Cardiac fibroblast (primary cell): ENCODE measurements around the gene IRF2BPL.

ENCODE experiments used
- DNase-seq, 2 donors: peaks; one replicate each; pipeline versions ENCODE4 v3.0.0 to v3.0.0-alpha.2; 2010; ENCODE audit warnings: low read depth in 2 of 2
- H3K4me3 ChIP-seq, 2 donors: replicated peaks in 1 of 2; 1 replicate in 1 of 2; 2 replicates in 1 of 2; pipeline ENCODE4 v1.5.1; 2011; ENCODE audit warnings: low read depth in 2 of 2, low read length in 2 of 2, mild to moderate bottlenecking in 2 of 2, moderate library complexity in 1 of 2
- CTCF ChIP-seq: IDR thresholded peaks from one replicate; pipeline ENCODE4 v1.5.1; 2011; ENCODE audit warnings: low read depth, mild to moderate bottlenecking, low read length, inconsistent platforms

The IRF2BPL gene

GRCh38 chr14:77036484-77037214 lies 8.1 kb upstream of the IRF2BPL start:
- TF ChIP-seq CTCF: no peak
- no peak overlapping the region for H3K4me3 ChIP-seq
- peak in 1 of 2 donors; percentile 16 for DNase-seq

DNA sequence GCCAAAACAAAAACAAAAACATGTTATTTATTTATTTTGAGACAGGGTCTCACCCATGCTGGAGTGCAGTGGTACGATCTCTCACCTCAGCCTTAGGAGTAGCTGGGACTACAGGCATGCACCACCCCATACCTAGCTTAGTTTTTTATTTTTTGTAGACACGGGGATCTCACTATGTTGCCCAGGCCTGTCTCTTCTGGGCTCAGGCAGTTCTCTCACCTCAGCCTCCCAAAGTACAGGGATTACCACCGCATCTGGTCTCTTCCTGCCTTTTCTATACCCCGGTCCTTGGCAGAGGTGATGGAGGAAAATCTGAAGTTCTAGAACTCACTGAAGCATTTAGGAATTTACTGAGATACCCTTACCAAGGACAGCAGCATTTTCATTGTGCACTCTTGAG lies 6.8 kb upstream of the IRF2BPL start:
- no peak for TF ChIP-seq CTCF
- H3K4me3 ChIP-seq: no peak overlapping the region
- no peak for DNase-seq

DNA sequence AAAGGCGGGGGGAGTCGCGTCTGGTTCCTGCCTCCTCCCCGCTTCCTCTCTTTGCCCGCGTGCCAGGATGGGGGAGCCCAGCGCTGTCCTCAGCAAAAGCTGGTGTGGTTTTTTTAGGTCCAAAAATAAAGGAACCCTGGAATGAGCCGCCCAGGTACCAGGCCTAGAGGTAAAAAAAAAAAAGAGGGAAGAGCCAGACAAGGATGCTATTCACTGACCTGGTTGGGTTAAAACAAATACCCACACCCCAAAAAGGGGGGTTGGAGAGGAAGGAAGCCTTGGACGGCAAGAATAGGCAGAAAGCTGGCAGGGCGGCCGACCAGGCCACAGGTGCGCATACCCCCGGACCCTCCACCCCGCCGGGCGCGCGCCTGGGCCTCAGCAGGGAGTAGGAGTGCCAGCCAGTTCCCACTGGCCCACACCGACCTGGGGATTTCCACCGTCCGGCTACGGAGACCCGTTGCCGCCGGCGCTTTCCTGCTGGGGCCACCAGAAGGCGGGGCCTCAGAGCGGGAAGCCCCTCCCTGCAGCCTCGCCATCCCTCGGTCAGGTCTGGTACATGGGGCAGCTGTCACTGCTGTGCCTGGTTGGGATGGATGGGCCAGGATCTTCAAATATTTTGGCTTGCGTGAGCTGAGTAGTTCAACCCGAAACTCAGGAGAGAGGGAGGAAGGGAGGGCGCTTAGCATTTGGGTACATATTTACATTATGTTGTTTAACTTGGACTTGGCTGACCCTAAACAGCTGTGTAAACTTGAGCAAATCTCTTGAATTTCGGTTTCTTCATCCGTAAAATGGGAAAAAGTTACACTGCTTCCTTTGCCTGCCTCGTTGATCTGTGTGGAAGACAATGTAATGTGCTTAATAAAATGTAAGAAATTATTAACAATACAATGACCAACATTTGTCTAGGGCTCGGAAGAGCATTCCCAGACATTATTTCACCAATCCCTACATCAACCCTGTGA lies 5.4 kb upstream of the IRF2BPL start:
- DNase-seq: peak; percentile 90 to 93
- H3K4me3 ChIP-seq: peak overlapping the region; percentile 55 to 62
- no peak for TF ChIP-seq CTCF

DNA sequence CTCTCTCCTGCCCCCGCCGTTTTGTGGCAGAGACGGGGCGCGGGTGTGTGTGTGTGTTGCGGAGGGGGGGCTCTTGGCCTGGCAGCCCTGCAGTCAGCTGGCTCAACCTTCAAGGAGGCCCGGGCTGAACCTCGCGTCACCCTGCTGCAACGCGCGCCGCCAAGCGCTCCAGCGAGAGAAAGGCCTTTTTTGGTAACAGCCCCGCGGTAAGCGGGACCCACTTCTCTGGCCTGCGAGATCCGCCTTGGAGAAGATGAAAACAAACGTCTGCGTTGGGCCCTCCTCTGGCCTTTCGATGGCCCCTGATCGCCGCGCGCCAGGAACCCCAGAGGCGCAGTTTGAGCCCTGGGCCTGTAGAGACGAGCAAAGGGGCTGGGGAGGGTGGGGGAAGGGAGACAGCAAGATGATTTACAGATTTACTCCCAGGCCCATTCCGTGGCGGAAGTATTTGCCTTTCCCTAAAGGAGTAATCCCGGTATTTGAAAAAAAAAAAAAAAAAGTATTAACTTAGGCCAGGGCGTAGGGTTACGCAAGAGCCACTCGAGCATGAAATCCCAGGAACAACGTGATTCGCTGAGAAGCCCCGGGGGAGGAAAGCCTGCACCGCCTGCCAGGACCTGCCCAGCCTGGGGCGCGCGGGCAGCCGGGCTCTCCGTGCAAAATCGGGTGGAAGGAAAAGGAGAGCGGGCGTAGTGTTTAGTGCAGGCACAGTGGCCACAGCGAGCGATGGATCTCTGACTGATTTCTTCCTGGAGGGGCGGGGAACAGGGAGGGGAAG lies 4.5 kb upstream of the IRF2BPL start:
- no peak for TF ChIP-seq CTCF
- peak; percentile 99 to 100 for DNase-seq
- H3K4me3 ChIP-seq: peak overlapping the region; percentile 55 to 62

- no peak for TF ChIP-seq CTCF
- no peak for DNase-seq
- H3K4me3 ChIP-seq: peak overlapping the region; percentile 13 to 62
Observed at GRCh38 chr14:77032491-77032843, 4.0 kb upstream of the IRF2BPL start.

GRCh38 chr14:77031759-77032490 lies 3.4 kb upstream of the IRF2BPL start:
- DNase-seq: peak; percentile 79 to 82
- no peak for TF ChIP-seq CTCF
- no peak overlapping the region for H3K4me3 ChIP-seq
